ENCODE data around the gene CELF4.

- TF ChIP-seq CTCF (conservative IDR thresholded peaks at IDR 0.05; ENCODE audit: low read depth, low read length) (no peak), EZH2 (IDR thresholded peaks at IDR 0.05; ENCODE audit: low read length, unreplicated experiment) (no peak), EZH2phosphoT487 (IDR thresholded peaks at IDR 0.05; ENCODE audit: borderline replicate concordance, low read length) (no peak)
These were observed 313.9 kb downstream of the CELF4 start for GRCh38 chr18:37251679-37252078.

Data from PC-3 (cell line).